Neural crest cell (in vitro differentiated cells): ENCODE results near the gene LEMD3. TPM values are rescaled to one million over a fixed set of nuclear protein-coding genes. Genes with fewer than 3 reads are reported as not detected.

Experiments
- DNase-seq: peaks from one replicate; pipeline ENCODE4 v3.0.0; 2021; ENCODE audit warnings: low read depth, mixed read lengths, low spot score
- H3K27ac Mint-ChIP-seq: one replicate; pipeline ENCODE4 v1.8.0; 2021; ENCODE audit warnings: mild to moderate bottlenecking, mixed read lengths; ENCODE audit not compliant: unreplicated experiment
- H3K27me3 Mint-ChIP-seq: 2 replicates; pipeline ENCODE4 v1.8.0; 2021; ENCODE audit warnings: low read depth, mild to moderate bottlenecking, mixed read lengths
- H3K36me3 Mint-ChIP-seq: 2 replicates; pipeline ENCODE4 v1.8.0; 2021; ENCODE audit warnings: low read depth, mild to moderate bottlenecking, mixed read lengths
- H3K4me1 Mint-ChIP-seq: 2 replicates; pipeline ENCODE4 v1.8.0; 2021; ENCODE audit warnings: mixed read lengths
- H3K4me3 Mint-ChIP-seq: one replicate; pipeline ENCODE4 v1.8.0; 2021; ENCODE audit warnings: mild to moderate bottlenecking, mixed read lengths
- H3K9me3 Mint-ChIP-seq: 2 replicates; pipeline ENCODE4 v1.8.0; 2021; ENCODE audit warnings: mixed read lengths
- CTCF ChIP-seq: fragments of 200-600 bp; sonication (generic); conservative IDR thresholded peaks from 2 replicates; pipeline ENCODE4 v1.5.0; 2021; ENCODE audit warnings: antibody characterized with exemption, mild to moderate bottlenecking
- total RNA-seq: library from RNA; stranded (reverse); gene quantifications from 2 replicates; pipeline ENCODE4 v1.2.1, GENCODE V29; 2021

Gene LEMD3
- total RNA-seq, 1 donor from 2014 or later = 27.8 TPM

GRCh38 chr12:65192963-65193516 lies 23.7 kb downstream of the LEMD3 start:
- TF ChIP-seq CTCF = no peak
- Mint-ChIP-seq H3K9me3 (peaks cover 6% of the 10 kb centered on the region), H3K27ac (no peak overlapping the region), H3K36me3 (peaks cover 29% of the 10 kb centered on the region), H3K27me3 (no peaks in the 10 kb centered on the region), H3K4me3 (no peak overlapping the region), H3K4me1 (peaks cover 3% of the 10 kb centered on the region)
- DNase-seq = no peak

- Mint-ChIP-seq H3K27me3 (no peaks in the 10 kb centered on the region), H3K9me3 (peaks cover 6% of the 10 kb centered on the region), H3K27ac (no peak overlapping the region), H3K36me3 (peaks cover 27% of the 10 kb centered on the region), H3K4me1 (no peaks in the 10 kb centered on the region), H3K4me3 (no peak overlapping the region)
- no peak for DNase-seq
- TF ChIP-seq CTCF = no peak
These were observed 25.6 kb downstream of the LEMD3 start for GRCh38 chr12:65194949-65195348.

- no peak for TF ChIP-seq CTCF
- Mint-ChIP-seq H3K27me3 (no peaks in the 10 kb centered on the region), H3K4me3 (no peak overlapping the region), H3K4me1 (no peaks in the 10 kb centered on the region), H3K27ac (no peak overlapping the region), H3K36me3 (peaks cover 31% of the 10 kb centered on the region), H3K9me3 (peaks cover 10% of the 10 kb centered on the region)
- no peak for DNase-seq
These were observed 26.1 kb downstream of the LEMD3 start for GRCh38 chr12:65195387-65196055.

GRCh38 chr12:65196762-65197567 lies 27.6 kb downstream of the LEMD3 start:
- no peak for TF ChIP-seq CTCF
- H3K9me3 Mint-ChIP-seq = peaks cover 10% of the 10 kb centered on the region
- no peak for DNase-seq
- H3K4me3 Mint-ChIP-seq = no peak overlapping the region
- H3K27me3 Mint-ChIP-seq = no peaks in the 10 kb centered on the region
- no peak overlapping the region for H3K27ac Mint-ChIP-seq
- H3K36me3 Mint-ChIP-seq = peaks cover 31% of the 10 kb centered on the region
- no peaks in the 10 kb centered on the region for H3K4me1 Mint-ChIP-seq

GRCh38 chr12:65199604-65200003 lies 30.2 kb downstream of the LEMD3 start:
- DNase-seq = no peak
- H3K4me3 Mint-ChIP-seq = no peak overlapping the region
- no peaks in the 10 kb centered on the region for H3K4me1 Mint-ChIP-seq
- TF ChIP-seq CTCF = no peak
- no peak overlapping the region for H3K27ac Mint-ChIP-seq
- peaks cover 22% of the 10 kb centered on the region for H3K36me3 Mint-ChIP-seq
- peaks cover 8% of the 10 kb centered on the region for H3K9me3 Mint-ChIP-seq
- H3K27me3 Mint-ChIP-seq = no peaks in the 10 kb centered on the region
